ENCODE data around the gene NDUFS7.

- no peak for TF ChIP-seq RAD21 (IDR thresholded peaks at IDR 0.05; ENCODE audit: low read depth)
- TF ChIP-seq YY1 (IDR thresholded peaks at IDR 0.05; ENCODE audit: low read depth) = peak; percentile 41; the same call in 1 of the 2 replicates
- TF ChIP-seq USF1 (IDR thresholded peaks at IDR 0.05) = no peak
- no peak for TF ChIP-seq REST (IDR thresholded peaks at IDR 0.05; ENCODE audit: low read depth)
Observed at GRCh38 chr19:1355568-1356507, 27.9 kb upstream of the NDUFS7 start.
